GM18868 (cell line): Measurements from ENCODE around the gene BPGM.
A peak's percentile ranks its signal among the peaks of the same experiment; 100 is the strongest.
"Not testable (repeated sequence)": the region's sequence is repeated elsewhere in the genome, so short reads cannot be mapped to it uniquely, and the experiment has no call there.

Source experiments
- ATAC-seq: cut with Tn5 transposase; IDR thresholded peaks from one replicate; pipeline ENCODE4 v1.9.1; 2021; ENCODE audit warnings: mild to moderate bottlenecking, moderate library complexity; ENCODE audit not compliant: unreplicated experiment

Gene BPGM

GRCh38 chr7:134630893-134631292 is 15.8 kb upstream of the BPGM start:
- ATAC-seq = no peak

- no peak for ATAC-seq
Measured at GRCh38 chr7:134632052-134632451, 14.6 kb upstream of the BPGM start.

GRCh38 chr7:134632937-134633540 is 13.6 kb upstream of the BPGM start:
- ATAC-seq = no peak

GRCh38 chr7:134636008-134636449 is 10.6 kb upstream of the BPGM start:
- ATAC-seq = peak; percentile 91

- no peak for ATAC-seq
Measured at GRCh38 chr7:134637441-134637840, 9.2 kb upstream of the BPGM start.

DNA sequence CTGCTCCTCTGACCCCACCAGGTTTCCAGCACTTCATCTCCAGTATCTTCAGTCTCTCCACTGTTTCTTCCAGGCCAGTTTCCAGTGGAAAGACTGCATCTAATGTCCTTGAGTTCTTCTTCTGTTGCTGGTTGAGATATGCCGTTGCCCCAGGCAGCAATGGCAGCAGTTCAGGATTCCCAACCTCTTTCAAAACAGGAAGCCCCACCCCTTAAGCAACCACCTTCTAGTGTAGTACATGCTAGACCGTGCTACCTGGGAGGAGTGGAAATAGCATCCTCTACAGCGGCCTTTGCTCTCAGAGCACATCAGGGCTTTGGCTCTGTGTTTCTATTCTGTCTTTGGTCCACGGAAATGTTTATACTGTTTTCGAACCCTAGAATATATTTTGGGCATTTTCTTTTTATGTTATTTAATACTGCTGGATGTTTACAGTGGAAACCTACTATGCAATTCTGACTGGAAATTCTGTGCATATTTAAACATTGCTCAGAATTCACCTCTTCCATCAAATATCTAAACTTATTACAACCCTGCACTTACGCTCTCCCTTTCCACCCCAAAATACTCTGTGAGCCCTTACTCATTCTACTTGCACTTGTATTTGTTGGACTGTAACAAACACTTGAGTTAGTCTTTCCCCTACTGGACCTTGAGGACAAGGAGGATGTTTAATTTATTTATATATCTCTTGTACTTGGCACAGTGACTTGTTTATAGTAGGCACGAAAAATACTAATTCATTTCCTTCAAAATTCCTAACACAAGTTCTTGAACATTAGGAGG is 8.5 kb upstream of the BPGM start:
- no peak for ATAC-seq

DNA sequence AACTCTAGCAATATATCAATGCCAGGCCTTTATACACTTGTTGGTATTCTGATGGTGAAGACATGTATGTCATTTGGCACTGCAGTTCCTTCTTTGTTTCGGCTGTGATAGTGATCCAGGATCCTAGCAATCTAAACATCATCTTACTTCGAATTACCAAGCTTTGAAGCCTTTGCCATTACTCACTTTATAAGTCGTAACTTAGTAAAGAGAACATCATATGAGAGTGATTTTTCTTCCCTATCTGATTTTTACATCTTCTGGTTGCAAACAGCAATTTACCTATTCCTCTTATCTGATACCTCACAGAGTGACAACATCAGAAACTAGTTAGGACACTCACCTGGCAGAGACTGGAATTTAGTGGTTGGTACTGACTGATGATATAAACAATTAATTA is 7.6 kb upstream of the BPGM start:
- no peak for ATAC-seq

GRCh38 chr7:134639683-134640279 is 6.9 kb upstream of the BPGM start:
- ATAC-seq = no peak

DNA sequence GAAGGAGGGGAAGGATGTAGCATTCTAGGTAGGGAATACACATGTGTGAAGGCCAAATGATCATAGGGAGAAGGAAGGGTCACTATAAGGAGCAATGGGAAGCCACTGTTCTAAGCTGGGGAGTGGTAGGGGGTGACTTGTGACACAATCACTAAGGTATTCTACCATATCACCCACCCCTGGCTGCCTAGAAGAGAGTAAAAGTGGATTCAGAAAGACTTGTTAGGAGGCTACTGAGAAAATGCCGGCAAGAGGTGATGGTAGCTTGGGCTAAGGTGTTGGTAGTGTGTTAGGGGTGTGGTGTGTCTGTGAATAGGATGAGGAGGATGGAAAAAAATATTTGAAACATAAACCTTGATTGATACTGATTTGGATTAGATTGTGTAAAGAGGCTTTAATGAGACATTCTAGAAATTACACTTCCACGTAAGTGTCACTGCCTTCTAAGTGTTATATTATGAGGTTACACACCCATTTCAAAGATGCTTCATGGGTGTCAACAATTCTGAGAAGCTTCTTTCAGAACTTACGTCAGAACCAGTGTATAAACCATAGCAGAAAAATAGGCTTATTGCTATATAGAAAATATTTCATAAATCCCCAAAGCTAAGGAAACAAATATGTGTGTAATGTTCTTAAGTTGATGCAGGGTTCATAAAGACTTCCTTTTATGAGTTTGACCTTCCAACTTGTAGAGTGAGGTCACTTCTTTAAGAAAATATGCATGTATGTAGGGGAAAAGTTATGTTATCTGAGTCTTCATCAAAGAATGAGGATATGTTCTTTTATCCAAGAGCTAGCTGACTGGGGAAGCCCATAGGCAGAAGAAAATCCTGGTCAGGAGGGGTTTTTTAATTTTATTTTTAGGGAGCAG is 5.6 kb upstream of the BPGM start:
- ATAC-seq = no peak

DNA sequence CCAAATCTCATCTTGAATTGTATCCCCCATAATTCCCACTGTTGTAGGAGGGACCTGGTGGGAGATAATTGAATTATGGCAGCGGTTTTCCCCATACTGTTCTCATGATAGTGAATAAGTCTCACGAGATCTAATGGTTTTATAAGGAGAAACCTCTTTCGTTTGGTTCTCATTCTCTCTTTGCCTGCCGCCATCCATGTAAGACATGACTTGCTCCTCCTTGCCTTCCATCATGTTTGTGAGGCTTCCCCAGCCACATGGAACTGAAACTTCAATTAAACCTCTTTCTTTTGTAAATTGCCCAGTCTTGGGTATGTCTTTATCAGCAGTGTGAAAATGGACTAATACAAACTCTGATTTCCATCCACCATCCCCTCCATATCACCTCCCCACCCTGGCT is 4.7 kb upstream of the BPGM start:
- ATAC-seq = not testable (repeated sequence)

GRCh38 chr7:134643131-134643530 is 3.5 kb upstream of the BPGM start:
- ATAC-seq = no peak

DNA sequence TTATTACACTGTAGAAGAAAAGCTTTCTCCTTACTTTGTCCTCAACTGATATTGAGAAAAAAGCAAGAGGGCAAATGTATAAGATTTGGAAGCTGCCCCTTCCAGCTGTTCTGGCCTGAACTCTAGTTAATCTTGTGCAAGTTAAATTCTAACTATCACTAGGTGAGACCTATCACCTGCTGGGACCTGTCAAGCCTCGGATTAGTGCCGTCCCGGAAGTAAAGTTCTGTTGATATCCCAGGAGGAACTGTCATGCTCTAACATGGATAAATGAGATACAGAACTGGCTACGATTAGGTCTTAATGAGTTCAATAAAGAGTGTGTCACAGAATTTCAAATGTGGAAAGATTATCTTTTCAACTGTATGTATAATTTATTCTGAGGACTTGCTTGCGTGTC is 1.2 kb upstream of the BPGM start:
- no peak for ATAC-seq

- ATAC-seq = no peak
Measured at GRCh38 chr7:134645935-134646334, 718 bp upstream of the BPGM start.

DNA sequence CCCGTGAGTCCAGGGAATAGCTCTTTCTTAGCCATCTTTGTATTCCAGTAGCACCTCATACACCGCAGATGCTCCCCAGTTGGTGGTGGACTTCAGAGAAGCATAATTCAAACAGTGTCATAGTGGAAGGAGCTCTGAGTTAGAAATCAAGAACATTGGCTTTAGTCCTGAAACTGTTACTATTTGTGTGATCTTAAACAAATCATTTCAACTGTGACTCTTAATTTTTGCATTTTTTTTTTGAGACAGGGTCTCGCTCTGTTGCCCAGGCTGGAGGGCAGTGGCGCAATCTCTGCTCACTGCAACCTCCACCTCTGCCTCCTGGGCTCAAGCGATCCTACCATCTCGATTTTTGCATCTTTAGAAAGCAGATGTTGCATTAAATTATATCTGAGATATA is 1.8 kb downstream of the BPGM start:
- ATAC-seq = no peak

DNA sequence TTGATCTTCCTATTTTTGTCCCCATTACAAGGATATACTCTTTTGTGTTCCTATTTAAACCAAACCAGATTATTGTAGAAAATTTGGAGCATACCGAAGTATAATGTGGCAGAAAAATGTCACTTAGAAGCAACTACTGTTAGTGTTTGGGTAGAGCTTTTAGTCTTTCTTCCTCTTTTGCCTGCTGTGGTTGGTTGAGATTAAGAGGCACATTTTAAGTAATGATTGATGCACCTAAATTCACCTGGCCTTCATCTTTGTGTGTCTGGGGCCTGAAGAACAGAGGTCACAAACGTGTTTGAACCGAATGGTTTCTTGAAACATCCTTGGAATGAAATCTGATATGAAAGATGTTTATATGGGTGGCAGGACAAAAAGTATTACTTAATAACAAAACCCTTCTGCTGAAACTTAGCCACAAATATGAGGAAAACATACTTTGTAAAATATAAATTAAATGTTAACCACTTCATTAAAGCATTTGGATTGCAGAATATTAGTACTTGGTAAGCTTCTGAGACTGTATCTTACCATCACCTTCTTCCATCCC is 2.6 kb downstream of the BPGM start:
- ATAC-seq = no peak

DNA sequence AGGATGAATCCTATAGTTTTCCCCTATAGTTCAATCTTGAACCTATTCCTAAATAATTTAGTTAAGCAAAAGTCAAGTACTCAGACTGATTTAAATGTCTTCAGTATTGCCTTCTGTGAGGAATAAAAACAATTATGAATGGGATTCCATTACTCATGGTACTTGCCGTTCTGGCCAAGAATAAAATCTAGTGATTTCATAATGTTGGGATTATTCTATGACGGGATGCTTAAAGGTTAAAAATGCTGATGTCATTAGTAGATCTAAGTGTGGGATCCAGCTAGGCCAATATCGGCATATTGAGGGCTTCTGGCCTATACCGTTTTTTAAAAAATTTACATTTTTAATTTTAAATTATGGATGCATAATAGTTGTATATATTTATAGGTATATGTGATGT is 5.3 kb downstream of the BPGM start:
- ATAC-seq = no peak

DNA sequence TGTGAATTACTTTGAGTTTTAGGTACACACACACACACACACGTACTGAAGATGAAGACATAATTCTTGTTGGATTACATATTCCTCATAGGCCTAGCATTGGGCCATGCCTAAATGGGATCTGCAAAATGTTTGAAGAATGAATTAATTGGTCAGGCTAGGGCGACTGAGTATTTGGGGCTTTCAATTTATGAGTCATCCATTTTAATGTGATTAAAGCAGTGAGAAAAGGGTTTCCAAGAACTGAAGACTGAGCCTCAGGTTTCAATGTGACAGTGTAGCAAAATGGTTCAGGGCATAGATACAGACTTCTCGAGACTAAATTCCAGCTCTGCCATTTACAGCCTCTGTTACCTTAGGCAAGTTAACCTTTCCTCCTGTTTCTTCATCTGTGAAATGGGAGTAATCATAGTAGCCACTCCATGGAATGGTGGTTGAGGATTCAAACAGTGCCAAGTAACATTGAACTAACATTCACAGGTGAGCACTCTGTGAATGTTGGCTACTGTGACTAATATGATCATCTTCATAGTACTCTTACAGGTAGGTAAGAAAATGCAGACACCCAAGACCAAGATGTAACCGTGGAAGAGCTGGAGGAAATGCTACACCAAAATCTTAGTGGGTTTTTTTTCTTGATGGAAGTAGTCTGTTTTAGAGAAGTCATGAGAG is 7.6 kb downstream of the BPGM start:
- ATAC-seq = peak; percentile 52

DNA sequence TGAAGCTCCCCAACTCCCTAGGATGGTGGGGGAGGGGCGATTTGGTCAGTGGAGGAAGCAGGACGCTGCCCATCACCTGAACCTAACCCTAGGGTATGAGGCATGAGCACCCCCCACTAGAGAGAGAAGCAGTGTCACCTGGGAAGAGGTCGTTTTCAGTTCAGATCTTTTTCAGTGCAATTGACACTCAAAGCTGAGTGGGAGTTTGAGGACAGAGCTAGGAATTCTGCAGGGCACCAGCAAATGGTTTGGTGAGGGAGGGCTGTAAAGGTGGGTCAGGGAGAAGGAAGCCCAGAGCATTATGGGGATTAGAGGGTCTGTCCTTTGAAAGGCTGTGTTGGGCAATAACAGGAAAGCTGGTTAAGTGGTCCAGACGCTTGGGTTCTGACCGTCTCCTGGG is 10.9 kb downstream of the BPGM start:
- no peak for ATAC-seq

GRCh38 chr7:134660242-134660785 is 13.7 kb downstream of the BPGM start:
- no peak for ATAC-seq

DNA sequence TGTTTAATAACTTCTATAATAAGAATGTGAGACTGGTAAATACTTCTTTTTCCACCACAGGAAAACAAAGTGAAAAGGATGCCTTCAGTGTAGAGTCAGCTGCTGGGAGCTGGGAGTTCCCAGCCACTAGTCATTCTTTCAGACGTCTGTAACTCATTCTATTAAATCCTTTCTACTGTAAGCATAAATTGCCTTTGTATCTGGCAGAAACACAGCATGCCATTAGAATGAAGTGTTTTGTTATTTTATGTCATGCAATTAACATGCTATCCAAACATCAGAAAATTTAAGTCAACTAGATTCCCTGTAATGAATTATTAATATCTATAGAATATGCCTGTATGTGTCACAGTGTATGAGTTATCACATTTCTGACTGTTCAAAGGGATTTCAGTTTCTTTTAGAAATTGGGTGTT is 14.3 kb downstream of the BPGM start:
- no peak for ATAC-seq
